ENCODE data around the gene LMNTD2.

LMNTD2 gene

GRCh38 chr11:529728-530411 lies 30.7 kb downstream of the LMNTD2 start:
- no peak for TF ChIP-seq CTCF (IDR thresholded peaks at IDR 0.05; ENCODE audit: low read depth, low read length)
- DNase-seq (ENCODE audit: extremely low read depth, low read depth), result no peak

GRCh38 chr11:528815-529727 lies 31.5 kb downstream of the LMNTD2 start:
- TF ChIP-seq CTCF (IDR thresholded peaks at IDR 0.05; ENCODE audit: low read depth, low read length), result no peak
- DNase-seq (ENCODE audit: extremely low read depth, low read depth), result no peak

- no peak for TF ChIP-seq CTCF (IDR thresholded peaks at IDR 0.05; ENCODE audit: low read depth, low read length)
These were observed 32.2 kb downstream of the LMNTD2 start for GRCh38 chr11:528166-528814.

GRCh38 chr11:526192-526591 lies 34.3 kb downstream of the LMNTD2 start:
- no peak for TF ChIP-seq CTCF (IDR thresholded peaks at IDR 0.05; ENCODE audit: low read depth, low read length)
- DNase-seq (ENCODE audit: extremely low read depth, low read depth), result no peak

More at GRCh38 chr11:528166-528814, 32.2 kb downstream of the LMNTD2 start:
- DNase-seq (ENCODE audit: extremely low read depth, low read depth), result no peak

- TF ChIP-seq CTCF (IDR thresholded peaks at IDR 0.05; ENCODE audit: low read depth, low read length), result no peak
These were observed 39.3 kb downstream of the LMNTD2 start for GRCh38 chr11:521177-521688.

GRCh38 chr11:520428-521176 lies 39.9 kb downstream of the LMNTD2 start:
- no peak for TF ChIP-seq CTCF (IDR thresholded peaks at IDR 0.05; ENCODE audit: low read depth, low read length)
- DNase-seq (ENCODE audit: extremely low read depth, low read depth), result no peak

More at GRCh38 chr11:521177-521688, 39.3 kb downstream of the LMNTD2 start:
- DNase-seq (ENCODE audit: extremely low read depth, low read depth), result no peak

Measured in AG09319 (cell line).